ENCODE measurements around the gene PRDM10. TPM values are rescaled to one million over a fixed set of nuclear protein-coding genes. Genes with fewer than 3 reads are reported as not detected.

Gene PRDM10
- total RNA-seq, 1 experiment from 2014 or later, result 9.2 TPM

DNA sequence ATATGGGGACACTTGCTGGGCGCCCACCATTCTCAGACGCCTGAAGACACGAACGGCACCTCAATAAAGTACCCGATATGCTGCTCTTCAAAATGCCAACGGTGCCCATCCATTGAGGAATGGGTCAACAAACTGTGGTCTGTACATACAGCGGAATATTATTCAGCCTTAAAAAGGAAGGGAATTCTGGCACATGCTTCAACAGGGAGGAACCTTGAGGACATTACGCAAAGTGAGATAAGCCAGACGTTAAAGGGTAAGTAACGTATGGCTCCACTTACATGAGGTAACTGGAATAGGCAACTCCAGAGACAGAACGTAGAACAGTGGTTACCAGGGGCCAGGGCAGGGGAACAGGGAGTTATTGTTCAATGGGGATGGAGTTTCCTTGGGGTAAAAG is 28.0 kb downstream of the PRDM10 start:
- TF ChIP-seq, protein P1, sequence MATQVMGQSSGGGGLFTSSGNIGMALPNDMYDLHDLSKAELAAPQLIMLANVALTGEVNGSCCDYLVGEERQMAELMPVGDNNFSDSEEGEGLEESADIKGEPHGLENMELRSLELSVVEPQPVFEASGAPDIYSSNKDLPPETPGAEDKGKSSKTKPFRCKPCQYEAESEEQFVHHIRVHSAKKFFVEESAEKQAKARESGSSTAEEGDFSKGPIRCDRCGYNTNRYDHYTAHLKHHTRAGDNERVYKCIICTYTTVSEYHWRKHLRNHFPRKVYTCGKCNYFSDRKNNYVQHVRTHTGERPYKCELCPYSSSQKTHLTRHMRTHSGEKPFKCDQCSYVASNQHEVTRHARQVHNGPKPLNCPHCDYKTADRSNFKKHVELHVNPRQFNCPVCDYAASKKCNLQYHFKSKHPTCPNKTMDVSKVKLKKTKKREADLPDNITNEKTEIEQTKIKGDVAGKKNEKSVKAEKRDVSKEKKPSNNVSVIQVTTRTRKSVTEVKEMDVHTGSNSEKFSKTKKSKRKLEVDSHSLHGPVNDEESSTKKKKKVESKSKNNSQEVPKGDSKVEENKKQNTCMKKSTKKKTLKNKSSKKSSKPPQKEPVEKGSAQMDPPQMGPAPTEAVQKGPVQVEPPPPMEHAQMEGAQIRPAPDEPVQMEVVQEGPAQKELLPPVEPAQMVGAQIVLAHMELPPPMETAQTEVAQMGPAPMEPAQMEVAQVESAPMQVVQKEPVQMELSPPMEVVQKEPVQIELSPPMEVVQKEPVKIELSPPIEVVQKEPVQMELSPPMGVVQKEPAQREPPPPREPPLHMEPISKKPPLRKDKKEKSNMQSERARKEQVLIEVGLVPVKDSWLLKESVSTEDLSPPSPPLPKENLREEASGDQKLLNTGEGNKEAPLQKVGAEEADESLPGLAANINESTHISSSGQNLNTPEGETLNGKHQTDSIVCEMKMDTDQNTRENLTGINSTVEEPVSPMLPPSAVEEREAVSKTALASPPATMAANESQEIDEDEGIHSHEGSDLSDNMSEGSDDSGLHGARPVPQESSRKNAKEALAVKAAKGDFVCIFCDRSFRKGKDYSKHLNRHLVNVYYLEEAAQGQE (IDR thresholded peaks at IDR 0.05; ENCODE audit: low read depth), result no peak
- no peak for TF ChIP-seq ELF1 (IDR thresholded peaks at IDR 0.05; ENCODE audit: borderline replicate concordance, low read depth)
- TF ChIP-seq SRF (IDR thresholded peaks at IDR 0.05; ENCODE audit: low read depth), result no peak
- no peak for TF ChIP-seq ZNF274 (IDR thresholded peaks at IDR 0.05; ENCODE audit: low read depth, low read length)
- no peak for TF ChIP-seq ZFX (IDR thresholded peaks at IDR 0.05)
- TF ChIP-seq ZBTB33 (IDR thresholded peaks at IDR 0.05; ENCODE audit: extremely low read depth, insufficient replicate concordance, low read length), result no peak
- TF ChIP-seq EGR1 (IDR thresholded peaks at IDR 0.05; ENCODE audit: low read depth), result no peak
- TF ChIP-seq, protein P2, sequence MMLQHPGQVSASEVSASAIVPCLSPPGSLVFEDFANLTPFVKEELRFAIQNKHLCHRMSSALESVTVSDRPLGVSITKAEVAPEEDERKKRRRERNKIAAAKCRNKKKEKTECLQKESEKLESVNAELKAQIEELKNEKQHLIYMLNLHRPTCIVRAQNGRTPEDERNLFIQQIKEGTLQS (IDR thresholded peaks at IDR 0.05), result no peak
- no peak for TF ChIP-seq POLR2AphosphoS5 (IDR thresholded peaks at IDR 0.05; ENCODE audit: low read depth, low read length)
- TF ChIP-seq CEBPB (IDR thresholded peaks at IDR 0.05; ENCODE audit: low read depth), result no peak
- CTCF ChIA-PET, result no interaction called here
- Histone ChIP-seq H3K27ac (ENCODE audit: low read depth, low read length) (no peak overlapping the region), H3K36me3 (ENCODE audit: control insufficient read depth in 1 of 2, insufficient read depth in 2 of 2, low read length in 2 of 2) (no peaks in the 10 kb centered on the region), H3K9me2 (ENCODE audit: insufficient read depth) (no peaks in the 10 kb centered on the region), H3K9ac (ENCODE audit: low read length) (no peak overlapping the region), H2AFZ (ENCODE audit: low read depth, low read length, poor library complexity, severe bottlenecking) (no peak overlapping the region), H4K20me1 (ENCODE audit: insufficient read depth) (no peaks in the 10 kb centered on the region), H3K4me1 (ENCODE audit: control insufficient read depth in 1 of 2, insufficient read depth in 2 of 2, low read length in 2 of 2) (no peaks in the 10 kb centered on the region), H3K9me3 (ENCODE audit: control insufficient read depth in 1 of 2, insufficient read depth in 1 of 2, low read depth in 1 of 2, low read length in 2 of 2) (no peaks in the 10 kb centered on the region), H3K4me2 (ENCODE audit: low read length) (no peak overlapping the region), H3K4me3 (replicated peaks in 1 of 2; ENCODE audit: low read depth in 1 of 2, low read length in 2 of 2) (no peak overlapping the region), H3K27me3 (ENCODE audit: insufficient read depth, low read length) (no peaks in the 10 kb centered on the region), H3K79me2 (ENCODE audit: insufficient read depth, low read length) (no peaks in the 10 kb centered on the region)
- no peak for ATAC-seq
- RAD21 ChIA-PET (ENCODE audit: low non-redundant PET in 1 of 2, low total read pairs in 2 of 2, uncharacterized antibody in 2 of 2, unreplicated experiment in 2 of 2), result no interaction called here
- BruUV-seq (replicated peaks), result no TSS peak
- POLR2A ChIA-PET, result no interaction called here
- intact Hi-C loops (cut with micrococcal nuclease), result no loop called here
- no peak for DNase-seq (ENCODE audit: low read depth, low spot score)
